Neural cell (in vitro differentiated cells): ENCODE measurements around the gene MYO7A. TPM values are rescaled to one million over a fixed set of nuclear protein-coding genes. Genes with fewer than 3 reads are reported as not detected.

ENCODE experiments used
- H2AFZ ChIP-seq: fragments of 200-600, 300-800 bp; sonication (generic), shearing (Covaris generic); 2 replicates; pipeline ENCODE4 v1.6.0; 2014; ENCODE audit warnings: low read depth, mild to moderate bottlenecking, antibody characterized with exemption, low read length, moderate library complexity
- H3F3A ChIP-seq: fragments of 200-600 bp; shearing (Covaris generic); 2 replicates; pipeline ENCODE4 v1.6.1; 2016; ENCODE audit warnings: mild to moderate bottlenecking, moderate library complexity, mixed read lengths, antibody characterized with exemption, low read length; ENCODE audit not compliant: insufficient read depth, poor library complexity, severe bottlenecking
- H3K27ac ChIP-seq: fragments of 200-600, 300-800 bp; sonication (generic), shearing (Covaris generic); 2 replicates; pipeline ENCODE4 v1.5.1; 2014; ENCODE audit warnings: mild to moderate bottlenecking, low read length, moderate library complexity
- H3K27me3 ChIP-seq: fragments of 300-800, 200-600 bp; sonication (generic), shearing (Covaris generic); 2 replicates; pipeline ENCODE4 v1.6.0; 2014; ENCODE audit warnings: mild to moderate bottlenecking, low read depth, low read length, moderate library complexity; ENCODE audit not compliant: insufficient read depth
- H3K36me3 ChIP-seq: fragments of 300-800, 200-600 bp; sonication (generic), shearing (Covaris generic); 2 replicates; pipeline ENCODE4 v1.5.1; 2014; ENCODE audit warnings: mild to moderate bottlenecking, antibody characterized with exemption, low read length, moderate library complexity; ENCODE audit not compliant: insufficient read depth
- H3K4me2 ChIP-seq: fragments of 300-800, 200-600 bp; sonication (generic), shearing (Covaris generic); 2 replicates; pipeline ENCODE4 v1.6.0; 2014; ENCODE audit warnings: mild to moderate bottlenecking, low read length
- H3K4me3 ChIP-seq: fragments of 300-800, 200-600 bp; sonication (generic), shearing (Covaris generic); 2 replicates; pipeline ENCODE4 v1.5.1; 2014; ENCODE audit warnings: mild to moderate bottlenecking, low read length, moderate library complexity
- H3K79me2 ChIP-seq: fragments of 200-600 bp; shearing (Covaris generic); replicated peaks from 2 replicates; pipeline ENCODE4 v1.6.0; 2014; ENCODE audit warnings: mild to moderate bottlenecking, low read length, moderate library complexity; ENCODE audit not compliant: insufficient read depth
- H3K9ac ChIP-seq: fragments of 300-800, 200-600 bp; sonication (generic), shearing (Covaris generic); 2 replicates; pipeline ENCODE4 v1.6.1; 2016; ENCODE audit warnings: mild to moderate bottlenecking, low read length, mixed read lengths
- H3K9me2 ChIP-seq: fragments of 200-600 bp; shearing (Covaris generic); 2 replicates; pipeline ENCODE4 v1.6.1; 2016; ENCODE audit warnings: mild to moderate bottlenecking, low read length, mixed read lengths; ENCODE audit not compliant: insufficient read depth
- H3K9me3 ChIP-seq: fragments of 200-600, 300-800 bp; sonication (generic), shearing (Covaris generic); 2 replicates; pipeline ENCODE4 v1.6.1; 2016; ENCODE audit warnings: mild to moderate bottlenecking, mixed run types, low read length, moderate library complexity, mixed read lengths
- H4K20me1 ChIP-seq: fragments of 200-600 bp; shearing (Covaris generic); 2 replicates; pipeline ENCODE4 v1.6.1; 2016; ENCODE audit warnings: mild to moderate bottlenecking, mixed run types; ENCODE audit not compliant: insufficient read depth
- CTCF ChIP-seq: fragments of 450-650 bp; IDR thresholded peaks from 2 replicates; pipeline ENCODE4 v1.5.1; 2014; ENCODE audit warnings: antibody characterized with exemption, mild to moderate bottlenecking, moderate library complexity; ENCODE audit not compliant: poor library complexity, severe bottlenecking
- EP300 ChIP-seq: fragments of 450-650 bp; conservative IDR thresholded peaks from 2 replicates; pipeline ENCODE4 v1.6.1; 2014; ENCODE audit warnings: antibody characterized with exemption, mild to moderate bottlenecking, moderate library complexity; ENCODE audit not compliant: poor library complexity, severe bottlenecking
- EZH2 ChIP-seq: fragments of 200-600, 300-800 bp; shearing (Covaris generic), sonication (generic); IDR thresholded peaks from 2 replicates; pipeline ENCODE4 v1.6.1; 2014; ENCODE audit warnings: antibody characterized with exemption, low read length, borderline replicate concordance, mild to moderate bottlenecking; ENCODE audit not compliant: insufficient read depth, poor library complexity, severe bottlenecking
- MXI1 ChIP-seq: fragments of 450-650 bp; conservative IDR thresholded peaks from 2 replicates; pipeline ENCODE4 v1.6.1; 2014; ENCODE audit warnings: antibody characterized with exemption, mild to moderate bottlenecking; ENCODE audit not compliant: poor library complexity, severe bottlenecking
- POLR2AphosphoS5 ChIP-seq: IDR thresholded peaks from 2 replicates; pipeline ENCODE4 v1.6.1; 2012
- RAD21 ChIP-seq: fragments of 450-650 bp; conservative IDR thresholded peaks from 2 replicates; pipeline ENCODE4 v1.6.1; 2014; ENCODE audit warnings: antibody characterized with exemption, mild to moderate bottlenecking, moderate library complexity
- REST ChIP-seq: IDR thresholded peaks from 2 replicates; pipeline ENCODE4 v1.6.1; 2012; ENCODE audit warnings: borderline replicate concordance
- SMC3 ChIP-seq: fragments of 450-650 bp; conservative IDR thresholded peaks from 2 replicates; pipeline ENCODE4 v1.6.1; 2014; ENCODE audit warnings: antibody characterized with exemption, mild to moderate bottlenecking, moderate library complexity; ENCODE audit not compliant: poor library complexity
- TAF1 ChIP-seq: IDR thresholded peaks from 2 replicates; pipeline ENCODE4 v1.6.1; 2012; ENCODE audit warnings: low read depth
- polyA plus RNA-seq: library from polyadenylated mRNA; depleted of rRNA; stranded (reverse); fragments of >200 nt; gene quantifications from 2 replicates; pipeline ENCODE4 v1.2.3, GENCODE V29; 2014

MYO7A gene
- polyA plus RNA-seq, 1 donor from 2014 or later: 0.61 TPM

GRCh38 chr11:77104727-77105126, 23.3 kb upstream of the MYO7A start:
- Histone ChIP-seq H3K4me2 (no peak overlapping the region), H3F3A (no peaks in the 10 kb centered on the region), H3K27ac (no peak overlapping the region), H3K9ac (no peak overlapping the region), H3K27me3 (no peaks in the 10 kb centered on the region), H3K4me3 (no peak overlapping the region), H2AFZ (no peak overlapping the region), H3K36me3 (no peaks in the 10 kb centered on the region), H4K20me1 (no peaks in the 10 kb centered on the region), H3K9me3 (no peaks in the 10 kb centered on the region), H3K79me2 (no peaks in the 10 kb centered on the region), H3K9me2 (no peaks in the 10 kb centered on the region)
- TF ChIP-seq REST: no peak
- TF ChIP-seq MXI1: no peak
- TF ChIP-seq POLR2AphosphoS5: no peak
- no peak for TF ChIP-seq SMC3
- no peak for TF ChIP-seq CTCF
- TF ChIP-seq TAF1: no peak
- no peak for TF ChIP-seq EZH2
- TF ChIP-seq RAD21: no peak
- no peak for TF ChIP-seq EP300

- Histone ChIP-seq H3K27ac (no peak overlapping the region), H3K9ac (no peak overlapping the region), H2AFZ (no peak overlapping the region), H3F3A (no peaks in the 10 kb centered on the region), H4K20me1 (no peaks in the 10 kb centered on the region), H3K9me2 (no peaks in the 10 kb centered on the region), H3K27me3 (no peaks in the 10 kb centered on the region), H3K36me3 (no peaks in the 10 kb centered on the region), H3K79me2 (no peaks in the 10 kb centered on the region), H3K4me3 (no peak overlapping the region), H3K4me2 (no peak overlapping the region), H3K9me3 (no peaks in the 10 kb centered on the region)
- TF ChIP-seq EP300: no peak
- TF ChIP-seq EZH2: no peak
- no peak for TF ChIP-seq CTCF
- TF ChIP-seq MXI1: no peak
These were observed 21.7 kb upstream of the MYO7A start for GRCh38 chr11:77106321-77106720.
